Measurements from ENCODE around the gene PCSK4.
"Not testable (repeated sequence)": the region's sequence is repeated elsewhere in the genome, so short reads cannot be mapped to it uniquely, and the experiment has no call there.

Gene PCSK4

GRCh38 chr19:1453525-1454364, 36.4 kb downstream of the PCSK4 start:
- no peak for DNase-seq (ENCODE audit: low read depth)

GRCh38 chr19:1452802-1453524, 37.2 kb downstream of the PCSK4 start:
- no peak for DNase-seq (ENCODE audit: low read depth)

GRCh38 chr19:1451916-1452801, 38.0 kb downstream of the PCSK4 start:
- DNase-seq (ENCODE audit: low read depth) = no peak

GRCh38 chr19:1450735-1451731, 39.1 kb downstream of the PCSK4 start:
- no peak for DNase-seq (ENCODE audit: low read depth)

GRCh38 chr19:1449467-1450442, 40.4 kb downstream of the PCSK4 start, which contains the start of gene APC2:
TSS of gene APC2 (plus strand) at chr19:1450121. CDS start at chr19:1453002, 2,881 bp downstream.
- DNase-seq (ENCODE audit: low read depth) = no peak

- DNase-seq (ENCODE audit: low read depth) = no peak
Observed at GRCh38 chr19:1447944-1448343, 42.2 kb downstream of the PCSK4 start.

- no peak for DNase-seq (ENCODE audit: low read depth)
Observed at GRCh38 chr19:1447504-1447903, 42.6 kb downstream of the PCSK4 start.

- DNase-seq (ENCODE audit: low read depth) = no peak
Observed at GRCh38 chr19:1446713-1447481, 43.3 kb downstream of the PCSK4 start.

GRCh38 chr19:1445932-1446712, 44.0 kb downstream of the PCSK4 start:
- DNase-seq (ENCODE audit: low read depth) = no peak

GRCh38 chr19:1445185-1445931, 44.8 kb downstream of the PCSK4 start:
- no peak for DNase-seq (ENCODE audit: low read depth)

- no peak for DNase-seq (ENCODE audit: low read depth)
Observed at GRCh38 chr19:1441677-1442438, 48.3 kb downstream of the PCSK4 start.

- DNase-seq (ENCODE audit: low read depth) = no peak
Observed at GRCh38 chr19:1441022-1441426, 49.1 kb downstream of the PCSK4 start.

GRCh38 chr19:1440418-1440801, 49.7 kb downstream of the PCSK4 start:
- no peak for DNase-seq (ENCODE audit: low read depth)

GRCh38 chr19:1439525-1440417, 50.4 kb downstream of the PCSK4 start:
- not testable (repeated sequence) for DNase-seq (ENCODE audit: low read depth)

- DNase-seq (ENCODE audit: low read depth) = no peak
Observed at GRCh38 chr19:1438933-1439354, 51.2 kb downstream of the PCSK4 start.

All from HS-5 (cell line).